Fibroblast of skin of back (primary cell): ENCODE results near the gene USP9X.
"Not testable (repeated sequence)": the region's sequence is repeated elsewhere in the genome, so short reads cannot be mapped to it uniquely, and the experiment has no call there.

ENCODE experiments used
- DNase-seq: peaks from one replicate; pipeline ENCODE4 v3.0.0-alpha.2; 2013

USP9X gene

GRCh38 chrX:41085878-41086626 lies 807 bp downstream of the USP9X start:
- peak; percentile 52 for DNase-seq

- DNase-seq: no peak
Measured at GRCh38 chrX:41086627-41086932, 1.3 kb downstream of the USP9X start.

GRCh38 chrX:41087201-41087600 lies 2.0 kb downstream of the USP9X start:
- DNase-seq: no peak

GRCh38 chrX:41090568-41091238 lies 5.5 kb downstream of the USP9X start:
- peak; percentile 34 for DNase-seq

GRCh38 chrX:41092776-41093175 lies 7.5 kb downstream of the USP9X start:
- DNase-seq: no peak

GRCh38 chrX:41095174-41095573 lies 9.9 kb downstream of the USP9X start:
- no peak for DNase-seq

- no peak for DNase-seq
Measured at GRCh38 chrX:41095908-41096307, 10.7 kb downstream of the USP9X start.

GRCh38 chrX:41096339-41096955 lies 11.2 kb downstream of the USP9X start:
- no peak for DNase-seq

GRCh38 chrX:41097326-41097725 lies 12.1 kb downstream of the USP9X start:
- no peak for DNase-seq

- DNase-seq: no peak
Measured at GRCh38 chrX:41100200-41100599, 15.0 kb downstream of the USP9X start.

GRCh38 chrX:41100819-41101218 lies 15.6 kb downstream of the USP9X start:
- DNase-seq: no peak

- no peak for DNase-seq
Measured at GRCh38 chrX:41105005-41105404, 19.8 kb downstream of the USP9X start.

- DNase-seq: not testable (repeated sequence)
Measured at GRCh38 chrX:41106257-41106656, 21.0 kb downstream of the USP9X start.

GRCh38 chrX:41108007-41108406 lies 22.8 kb downstream of the USP9X start:
- DNase-seq: peak; percentile 34

- no peak for DNase-seq
Measured at GRCh38 chrX:41108463-41109205, 23.4 kb downstream of the USP9X start.

- DNase-seq: peak; percentile 39
Measured at GRCh38 chrX:41110801-41111625, 25.8 kb downstream of the USP9X start.

- DNase-seq: peak; percentile 33
Measured at GRCh38 chrX:41115104-41115425, 29.8 kb downstream of the USP9X start.

GRCh38 chrX:41116948-41117347 lies 31.7 kb downstream of the USP9X start:
- DNase-seq: no peak

- no peak for DNase-seq
Measured at GRCh38 chrX:41118156-41118555, 32.9 kb downstream of the USP9X start.

GRCh38 chrX:41119803-41120202 lies 34.6 kb downstream of the USP9X start:
- DNase-seq: no peak

- DNase-seq: no peak
Measured at GRCh38 chrX:41121766-41122165, 36.5 kb downstream of the USP9X start.

GRCh38 chrX:41122664-41123257 lies 37.5 kb downstream of the USP9X start:
- no peak for DNase-seq
